ENCODE data around the gene GP1BA.

Gene GP1BA

DNA sequence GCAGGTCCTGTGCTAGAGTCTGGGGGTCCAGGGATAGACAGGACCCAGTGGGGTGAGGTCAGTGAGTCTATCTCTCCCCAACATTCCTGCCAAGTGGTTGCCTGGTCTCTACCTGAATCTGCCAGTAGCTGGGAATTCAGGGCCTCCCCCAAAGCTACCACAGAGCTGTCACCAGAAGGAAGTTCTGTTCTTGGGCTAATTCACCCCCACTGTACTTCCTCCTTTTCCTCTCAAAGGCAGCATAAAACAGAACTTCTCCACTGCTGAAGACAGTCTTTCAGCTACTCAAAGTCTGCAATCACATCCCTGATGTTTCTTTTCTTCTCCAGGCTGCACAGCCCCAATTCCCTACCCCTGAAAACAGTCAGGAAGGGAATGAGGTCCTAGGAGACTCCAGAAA, 46.6 kb downstream of the GP1BA start:
- no peak for DNase-seq

DNA sequence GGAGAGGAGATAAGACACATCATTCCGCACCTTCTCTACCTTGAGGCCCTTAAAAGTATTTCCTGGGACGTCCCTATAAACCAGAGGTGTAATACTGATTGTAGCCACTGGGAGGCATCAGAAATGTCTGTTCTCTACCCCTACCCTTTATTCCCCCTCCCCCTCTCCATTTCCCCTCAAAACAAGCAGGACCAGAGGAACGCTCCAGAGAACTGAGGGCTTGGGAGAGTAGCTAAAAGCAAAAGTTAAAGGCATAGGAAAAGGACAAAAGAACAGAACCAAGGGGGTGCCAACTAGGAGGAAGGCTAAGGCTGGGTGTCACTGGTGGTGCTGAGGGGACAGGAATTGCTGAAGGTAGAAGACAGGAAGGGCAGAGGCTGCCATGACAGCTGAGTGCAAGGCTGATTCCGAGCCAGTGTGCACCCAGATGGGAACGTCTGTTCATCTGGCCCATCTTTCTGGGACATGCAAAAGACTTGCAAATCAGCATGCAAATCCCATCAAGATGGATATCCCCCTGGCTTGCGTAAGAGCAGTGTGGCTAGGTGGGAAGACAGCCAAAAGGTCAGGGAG, 48.7 kb downstream of the GP1BA start:
- peak; percentile 77 for DNase-seq

DNA sequence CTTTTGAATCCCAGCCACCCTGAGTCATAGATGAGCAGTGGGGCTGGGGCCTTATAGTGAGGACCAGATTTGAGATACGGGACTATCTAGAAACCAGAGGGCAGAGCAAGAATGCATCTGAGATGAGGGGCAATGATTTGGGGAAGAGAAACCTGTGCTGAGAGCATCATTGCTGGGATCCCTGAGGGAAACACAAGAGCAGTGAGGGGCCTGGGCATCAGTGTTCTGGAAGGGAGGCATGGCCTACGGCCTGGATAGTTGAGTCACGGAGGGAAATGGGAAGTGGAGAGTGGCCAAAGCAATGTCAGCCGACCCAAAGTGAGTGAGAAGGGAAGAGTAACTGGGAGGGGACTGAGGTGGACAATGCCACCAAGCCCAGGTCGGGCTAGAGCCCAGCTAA, 50.2 kb downstream of the GP1BA start:
- no peak for DNase-seq

Measured in activated CD4-positive, alpha-beta T cell treated with anti-CD3 and anti-CD28 coated beads, Interleukin-10, Interleukin-2, amounts not matched to agents 100 ng/mL and 50 ng/mL, durations not matched to agents 16 hours and 8 hours (primary cell).